IPS-18a (cell line): ENCODE data around the gene P2RX5.
"Not testable (repeated sequence)": the region's sequence is repeated elsewhere in the genome, so short reads cannot be mapped to it uniquely, and the experiment has no call there.

Source experiments
- H3K27ac ChIP-seq: one replicate; pipeline ENCODE4 v1.5.1; 2013; ENCODE audit warnings: low read length
- H3K27me3 ChIP-seq: one replicate; pipeline ENCODE4 v1.6.1; 2013; ENCODE audit warnings: mild to moderate bottlenecking, low read length; ENCODE audit not compliant: control insufficient read depth, insufficient read depth
- H3K36me3 ChIP-seq: one replicate; pipeline ENCODE4 v1.6.1; 2013; ENCODE audit warnings: low read depth, low read length; ENCODE audit not compliant: control insufficient read depth
- H3K4me1 ChIP-seq: one replicate; pipeline ENCODE4 v1.6.1; 2013; ENCODE audit warnings: low read depth, low read length; ENCODE audit not compliant: control insufficient read depth
- H3K4me3 ChIP-seq: one replicate; pipeline ENCODE4 v1.5.1; 2013; ENCODE audit warnings: low read length
- H3K9ac ChIP-seq: one replicate; pipeline ENCODE4 v1.6.1; 2013; ENCODE audit warnings: mild to moderate bottlenecking, low read length, moderate library complexity
- H3K9me3 ChIP-seq: one replicate; pipeline ENCODE4 v1.6.1; 2013; ENCODE audit warnings: low read depth, low read length; ENCODE audit not compliant: control insufficient read depth

Gene P2RX5

DNA sequence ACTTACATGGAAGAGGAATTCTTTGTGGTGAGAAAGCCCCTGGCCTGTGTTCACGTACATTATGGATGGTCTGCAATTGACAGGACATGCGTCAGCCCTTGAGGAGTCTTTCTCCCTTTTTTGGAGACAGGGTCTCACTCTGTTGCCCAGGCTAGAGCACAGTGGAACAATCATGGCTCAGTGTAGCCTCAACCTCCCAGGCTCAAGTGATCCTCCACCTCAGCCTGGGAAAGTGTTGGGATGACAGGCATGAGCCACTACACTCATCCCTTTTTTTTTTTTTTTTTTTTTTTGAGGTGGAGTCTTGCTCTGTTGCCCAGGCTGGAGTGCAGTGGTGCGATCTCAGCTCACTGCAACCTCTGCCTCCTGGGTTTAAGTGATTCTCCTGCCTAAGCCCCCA is 32.1 kb upstream of the P2RX5 start:
- not testable (repeated sequence) for H3K9me3 ChIP-seq, H3K9ac ChIP-seq, H3K27me3 ChIP-seq, H3K27ac ChIP-seq, H3K4me3 ChIP-seq
- H3K36me3 ChIP-seq, result peaks cover 19% of the 10 kb centered on the region
- H3K4me1 ChIP-seq, result peaks cover 11% of the 10 kb centered on the region

DNA sequence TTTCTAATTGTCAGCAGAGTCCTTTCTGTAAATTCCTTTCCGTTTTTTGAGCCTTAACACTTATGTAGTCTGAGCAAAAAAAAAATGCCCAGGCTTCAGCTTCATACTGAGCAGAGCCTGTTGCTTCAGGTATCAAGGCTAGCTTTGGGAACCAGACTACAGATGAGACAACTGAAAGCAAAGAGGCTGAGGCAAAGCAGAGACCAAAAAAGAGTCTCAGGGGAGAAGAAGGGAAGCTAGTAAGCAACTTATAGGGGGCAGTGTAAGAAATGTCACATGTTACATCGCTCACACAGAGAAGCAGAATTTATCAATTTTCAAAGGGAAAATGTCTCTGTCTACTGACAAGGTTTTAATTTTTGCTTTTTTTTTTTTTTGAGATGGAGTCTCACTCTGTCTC is 31.1 kb upstream of the P2RX5 start:
- peaks cover 11% of the 10 kb centered on the region for H3K4me1 ChIP-seq

DNA sequence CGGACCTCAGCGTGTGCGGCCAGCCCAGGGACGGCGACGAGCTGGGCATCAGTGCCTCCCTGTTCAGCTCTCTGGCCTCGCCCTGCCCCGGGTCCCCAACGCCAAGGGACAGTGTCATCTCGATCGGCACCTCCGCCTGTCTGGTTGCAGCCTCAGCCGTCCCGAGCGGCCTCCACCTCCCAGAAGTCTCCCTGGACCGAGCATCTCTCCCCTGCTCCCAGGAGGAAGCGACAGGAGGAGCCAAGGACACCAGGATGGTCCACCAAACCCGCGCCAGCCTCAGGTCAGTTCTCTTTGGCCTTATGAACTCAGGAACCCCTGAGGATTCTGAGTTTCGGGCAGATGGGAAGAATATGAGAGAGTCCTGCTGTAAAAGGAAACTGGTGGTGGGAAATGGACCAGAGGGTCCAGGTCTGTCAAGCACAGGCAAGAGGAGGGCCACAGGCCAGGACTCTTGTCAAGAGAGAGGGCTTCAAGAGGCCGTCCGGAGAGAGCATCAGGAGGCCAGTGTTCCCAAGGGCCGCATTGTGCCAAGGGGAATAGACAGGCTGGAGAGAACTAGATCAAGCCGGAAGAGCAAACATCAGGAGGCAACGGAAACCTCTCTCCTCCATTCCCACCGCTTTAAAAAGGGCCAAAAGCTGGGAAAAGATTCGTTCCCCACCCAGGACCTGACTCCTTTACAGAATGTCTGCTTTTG is 28.6 kb upstream of the P2RX5 start:
- Histone ChIP-seq H3K9ac (peak overlapping the region; percentile 83), H3K4me1 (peaks cover 4% of the 10 kb centered on the region), H3K36me3 (peaks cover 24% of the 10 kb centered on the region)

More for the DNA sequence above, 31.1 kb upstream of the P2RX5 start:
- H3K9ac ChIP-seq, result no peak overlapping the region
- no peak overlapping the region for H3K27ac ChIP-seq
- H3K9me3 ChIP-seq, result no peaks in the 10 kb centered on the region
- H3K36me3 ChIP-seq, result peaks cover 19% of the 10 kb centered on the region
- no peaks in the 10 kb centered on the region for H3K27me3 ChIP-seq
- no peak overlapping the region for H3K4me3 ChIP-seq

DNA sequence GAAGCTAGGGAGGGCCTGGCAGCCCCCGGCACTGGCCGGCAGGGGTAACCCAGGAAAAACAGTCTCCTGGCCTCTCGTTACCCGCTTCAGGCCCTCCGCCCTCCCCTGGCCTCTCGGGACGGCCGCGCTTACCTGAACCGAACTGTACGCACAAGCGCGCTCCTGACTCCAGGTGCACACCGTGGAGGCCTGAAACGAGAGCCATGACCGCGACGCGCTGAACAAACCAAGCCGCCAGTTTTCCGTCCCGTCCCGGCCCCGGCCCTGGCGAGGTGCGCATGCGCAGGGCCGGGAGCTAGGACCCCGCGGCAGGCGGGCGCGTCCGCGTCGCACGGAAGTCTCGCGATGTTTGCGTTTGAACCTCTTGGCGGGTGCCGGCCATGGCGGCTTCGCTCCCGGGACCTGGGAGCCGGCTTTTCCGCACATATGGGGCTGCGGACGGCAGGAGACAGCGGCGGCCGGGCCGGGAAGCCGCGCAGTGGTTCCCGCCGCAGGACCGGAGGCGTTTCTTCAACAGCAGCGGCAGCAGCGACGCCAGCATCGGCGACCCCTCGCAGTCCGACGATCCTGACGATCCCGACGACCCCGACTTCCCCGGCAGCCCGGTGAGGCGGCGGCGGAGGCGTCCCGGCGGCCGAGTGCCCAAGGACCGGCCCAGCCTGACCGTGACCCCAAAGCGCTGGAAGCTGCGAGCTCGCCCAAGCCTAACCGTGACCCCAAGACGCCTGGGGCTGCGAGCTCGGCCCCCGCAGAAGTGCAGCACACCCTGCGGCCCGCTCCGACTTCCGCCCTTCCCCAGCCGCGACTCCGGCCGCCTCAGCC is 27.8 kb upstream of the P2RX5 start, which contains the start of gene HASPIN:
TSS of gene HASPIN (plus strand) at position 348 of the 822 bp plus-strand sequence. CDS start at position 381, 33 bp downstream.
- Histone ChIP-seq H3K9ac (peak within 1 kb of the TSS; percentile 83), H3K9me3 (no peaks in the 10 kb centered on the region), H3K27me3 (no peaks in the 10 kb centered on the region), H3K27ac (peak within 1 kb of the TSS; percentile 74), H3K4me3 (peak within 1 kb of the TSS; percentile 92), H3K4me1 (peaks cover 4% of the 10 kb centered on the region), H3K36me3 (peaks cover 24% of the 10 kb centered on the region)

More for the DNA sequence above, 28.6 kb upstream of the P2RX5 start:
- no peaks in the 10 kb centered on the region for H3K9me3 ChIP-seq
- peak overlapping the region; percentile 92 for H3K4me3 ChIP-seq
- no peaks in the 10 kb centered on the region for H3K27me3 ChIP-seq
- no peak overlapping the region for H3K27ac ChIP-seq

- peak overlapping the region; percentile 92 for H3K4me3 ChIP-seq
- peak overlapping the region; percentile 83 for H3K9ac ChIP-seq
- peaks cover 4% of the 10 kb centered on the region for H3K4me1 ChIP-seq
- H3K36me3 ChIP-seq, result peaks cover 29% of the 10 kb centered on the region
- peak overlapping the region; percentile 74 for H3K27ac ChIP-seq
- no peaks in the 10 kb centered on the region for H3K27me3 ChIP-seq
- H3K9me3 ChIP-seq, result no peaks in the 10 kb centered on the region
Observed at GRCh38 chr17:3723188-3723555, 27.2 kb upstream of the P2RX5 start.

- peaks cover 27% of the 10 kb centered on the region for H3K36me3 ChIP-seq
- no peak overlapping the region for H3K27ac ChIP-seq
- H3K4me3 ChIP-seq, result peak overlapping the region; percentile 92
- no peaks in the 10 kb centered on the region for H3K9me3 ChIP-seq
- H3K27me3 ChIP-seq, result no peaks in the 10 kb centered on the region
- H3K4me1 ChIP-seq, result peaks cover 4% of the 10 kb centered on the region
- H3K9ac ChIP-seq, result peak overlapping the region; percentile 83
Observed at GRCh38 chr17:3722716-3723115, 26.8 kb upstream of the P2RX5 start.

- no peaks in the 10 kb centered on the region for H3K27me3 ChIP-seq
- no peak overlapping the region for H3K27ac ChIP-seq
- H3K9me3 ChIP-seq, result no peaks in the 10 kb centered on the region
- H3K36me3 ChIP-seq, result peaks cover 39% of the 10 kb centered on the region
- no peaks in the 10 kb centered on the region for H3K4me1 ChIP-seq
- no peak overlapping the region for H3K9ac ChIP-seq
- H3K4me3 ChIP-seq, result no peak overlapping the region
Observed at GRCh38 chr17:3719265-3719664, 23.3 kb upstream of the P2RX5 start.

DNA sequence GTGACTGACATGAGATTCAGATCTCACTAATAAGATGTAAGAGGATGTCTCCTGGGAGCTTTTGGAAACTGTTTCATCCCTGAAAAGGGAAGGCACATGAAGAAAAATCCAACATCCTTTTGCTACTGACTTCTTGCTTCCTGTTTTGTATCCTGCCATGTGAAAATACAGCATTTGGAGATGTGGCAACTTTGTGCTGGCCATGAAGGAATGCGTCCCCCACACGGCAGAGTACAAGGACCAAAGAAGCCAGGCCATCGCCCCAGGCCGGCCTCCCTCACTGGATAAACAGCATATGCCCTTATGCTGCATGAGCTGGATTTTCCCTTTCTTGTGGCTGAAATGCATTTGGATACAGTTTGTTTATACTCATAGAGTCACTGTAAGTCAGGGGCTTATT is 22.2 kb upstream of the P2RX5 start:
- no peaks in the 10 kb centered on the region for H3K27me3 ChIP-seq
- H3K4me1 ChIP-seq, result no peaks in the 10 kb centered on the region
- peaks cover 39% of the 10 kb centered on the region for H3K36me3 ChIP-seq
- no peak overlapping the region for H3K9ac ChIP-seq
- H3K4me3 ChIP-seq, result no peak overlapping the region
- H3K9me3 ChIP-seq, result no peaks in the 10 kb centered on the region
- no peak overlapping the region for H3K27ac ChIP-seq

DNA sequence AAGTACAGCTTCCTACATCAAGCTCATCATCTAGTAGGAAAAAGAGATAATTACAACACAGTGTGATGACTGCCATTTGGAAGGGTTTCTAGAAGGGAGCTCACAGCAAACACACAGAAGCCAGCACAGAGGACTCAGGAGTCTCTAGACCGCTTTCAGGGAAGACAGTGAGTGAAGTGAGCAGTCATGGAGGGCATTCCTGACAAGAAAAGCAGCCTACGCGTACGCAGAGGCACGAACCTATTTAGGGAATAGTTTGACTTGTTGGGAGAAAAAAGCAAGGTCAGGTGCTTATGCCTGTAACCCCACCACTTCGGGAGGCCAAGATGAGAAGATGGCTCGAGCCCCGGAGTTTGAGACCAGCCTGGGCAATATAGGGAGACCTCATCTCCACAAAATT is 19.3 kb upstream of the P2RX5 start:
- no peaks in the 10 kb centered on the region for H3K4me1 ChIP-seq
- H3K27me3 ChIP-seq, result no peaks in the 10 kb centered on the region
- no peak overlapping the region for H3K9ac ChIP-seq
- H3K36me3 ChIP-seq, result peaks cover 44% of the 10 kb centered on the region
- H3K27ac ChIP-seq, result no peak overlapping the region
- no peak overlapping the region for H3K4me3 ChIP-seq
- no peaks in the 10 kb centered on the region for H3K9me3 ChIP-seq

DNA sequence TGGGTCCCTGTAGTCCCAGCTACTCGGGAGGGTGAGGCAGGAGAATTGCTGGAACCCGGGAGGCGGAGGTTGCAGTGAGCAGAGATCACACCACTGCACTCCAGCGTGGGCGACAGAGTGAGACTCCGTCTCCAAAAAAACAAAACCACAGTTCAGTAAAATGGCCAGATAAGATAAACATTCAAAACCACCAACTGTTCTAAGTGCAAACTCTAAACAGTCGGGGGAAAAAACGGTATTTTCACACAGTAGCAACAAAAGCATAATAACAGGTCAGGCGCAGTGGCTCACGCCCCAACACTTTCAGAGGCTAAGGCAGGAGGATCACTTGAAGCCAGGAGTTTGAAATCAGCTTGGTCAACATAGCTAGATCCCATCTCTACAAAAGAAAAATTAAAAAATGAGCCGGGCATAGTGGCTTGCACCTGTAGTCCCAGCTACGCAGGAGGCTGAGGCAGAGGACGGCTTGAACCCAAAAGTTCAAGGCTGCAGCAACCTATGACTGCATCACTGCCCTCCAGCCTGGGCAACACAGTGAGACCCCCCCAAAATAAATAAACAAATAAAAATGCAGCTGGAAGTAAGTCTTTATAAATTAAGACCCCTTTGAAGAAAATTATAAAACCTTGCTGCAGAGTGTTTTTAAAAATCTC is 17.0 kb upstream of the P2RX5 start:
- H3K27me3 ChIP-seq, result no peaks in the 10 kb centered on the region
- no peak overlapping the region for H3K27ac ChIP-seq
- H3K4me1 ChIP-seq, result no peaks in the 10 kb centered on the region
- no peak overlapping the region for H3K9ac ChIP-seq
- H3K4me3 ChIP-seq, result no peak overlapping the region
- peaks cover 31% of the 10 kb centered on the region for H3K36me3 ChIP-seq
- H3K9me3 ChIP-seq, result no peaks in the 10 kb centered on the region

DNA sequence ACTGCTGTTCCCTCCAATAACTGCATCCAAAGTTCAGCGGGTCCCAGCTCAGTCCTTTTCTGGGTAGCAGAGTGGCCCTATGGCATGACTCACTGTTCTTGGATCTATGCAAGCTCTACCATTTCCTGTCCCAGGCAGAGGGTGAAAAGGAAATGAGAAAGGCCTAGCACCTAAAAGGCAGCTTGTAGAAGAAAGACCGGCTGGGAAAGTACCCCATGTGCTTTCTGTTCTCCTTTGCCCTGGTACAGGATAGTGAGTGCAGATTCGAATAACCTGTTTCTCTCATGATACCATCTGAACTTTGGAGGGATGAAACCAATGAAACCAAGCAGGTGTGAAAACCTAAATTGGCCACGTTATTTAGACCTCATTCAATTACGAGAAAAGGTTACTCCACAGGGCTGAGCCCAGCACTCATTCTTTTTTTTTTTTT is 15.0 kb upstream of the P2RX5 start:
- no peak overlapping the region for H3K9ac ChIP-seq
- no peak overlapping the region for H3K4me3 ChIP-seq
- no peaks in the 10 kb centered on the region for H3K4me1 ChIP-seq
- H3K36me3 ChIP-seq, result peaks cover 16% of the 10 kb centered on the region
- no peaks in the 10 kb centered on the region for H3K27me3 ChIP-seq
- H3K9me3 ChIP-seq, result no peaks in the 10 kb centered on the region
- H3K27ac ChIP-seq, result no peak overlapping the region
